Activated naive CD8-positive, alpha-beta T cell treated with anti-CD3 and anti-CD28 coated beads for 36 hours (primary cell): ENCODE results near the gene KEAP1. TPM values are rescaled to one million over a fixed set of nuclear protein-coding genes. Genes with fewer than 3 reads are reported as not detected.
A peak's percentile ranks its signal among the peaks of the same experiment; 100 is the strongest.
"Not testable (repeated sequence)": the region's sequence is repeated elsewhere in the genome, so short reads cannot be mapped to it uniquely, and the experiment has no call there.

Source experiments
- DNase-seq: peaks from one replicate; pipeline ENCODE4 v3.0.0; 2021
- H3K27ac Mint-ChIP-seq: one replicate; pipeline ENCODE4 v1.8.0; 2022; ENCODE audit warnings: mild to moderate bottlenecking, moderate library complexity, mixed read lengths
- H3K27me3 Mint-ChIP-seq: one replicate; pipeline ENCODE4 v1.8.0; 2022; ENCODE audit warnings: mild to moderate bottlenecking, mixed read lengths
- H3K36me3 Mint-ChIP-seq: one replicate; pipeline ENCODE4 v1.8.0; 2021; ENCODE audit warnings: mild to moderate bottlenecking, mixed read lengths
- H3K4me1 Mint-ChIP-seq: one replicate; pipeline ENCODE4 v1.8.0; 2021; ENCODE audit warnings: mixed read lengths
- H3K4me3 Mint-ChIP-seq: one replicate; pipeline ENCODE4 v1.8.0; 2022; ENCODE audit warnings: mild to moderate bottlenecking, moderate library complexity, mixed read lengths
- H3K9me3 Mint-ChIP-seq: one replicate; pipeline ENCODE4 v1.8.0; 2022; ENCODE audit warnings: mixed read lengths
- total RNA-seq, 2 experiments: library from RNA; stranded (reverse); gene quantifications; one replicate each; pipeline ENCODE4 v1.2.3, GENCODE V29; 2021

KEAP1 gene
- total RNA-seq = 10 to 100 TPM; 69.3 to 72.2 TPM

DNA sequence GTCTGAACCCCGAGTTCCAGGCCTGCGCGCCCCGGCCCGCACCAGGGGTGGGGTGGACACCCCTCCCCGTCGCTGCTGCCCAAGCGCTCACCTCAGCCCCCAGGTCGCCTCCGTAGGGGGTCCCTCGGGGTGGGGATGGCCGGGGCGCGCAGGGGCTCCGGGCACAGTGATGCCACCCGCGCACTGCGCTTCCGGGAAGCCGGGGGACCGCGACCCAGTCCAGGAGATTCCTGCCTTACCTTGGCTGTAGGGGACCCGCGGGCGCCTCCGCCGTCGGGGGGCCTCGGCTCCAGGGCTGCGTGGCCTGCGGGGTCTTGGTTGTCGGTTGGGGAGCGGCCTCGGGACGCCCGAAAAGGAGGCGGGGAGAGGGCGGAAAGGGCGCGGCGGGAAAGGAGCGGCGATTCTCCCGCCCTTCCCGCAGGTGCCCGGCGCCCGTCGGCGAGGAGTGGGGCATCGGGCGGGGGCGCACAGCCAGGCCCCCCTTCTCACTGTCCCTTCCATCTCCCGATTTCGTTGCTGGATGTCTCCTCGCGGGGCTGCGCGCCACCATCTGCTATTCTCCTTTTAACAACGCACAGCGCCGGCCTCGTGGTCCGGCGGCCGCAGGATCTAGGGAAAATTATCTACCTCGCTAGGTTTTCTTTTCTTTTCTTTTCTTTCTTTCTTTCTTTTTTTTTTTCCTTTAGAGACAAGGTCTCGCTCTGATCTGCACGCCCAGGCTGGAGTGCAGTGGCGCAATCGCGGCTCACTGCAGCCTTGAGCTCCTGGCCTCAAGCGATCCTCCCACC is at the start of gene KEAP1:
Gene KEAP1 (minus strand): TSS at position 355 of the 788 bp plus-strand sequence. CDS start 3,323 bp downstream, outside the sequence.
- no peaks in the 10 kb centered on the region for H3K27me3 Mint-ChIP-seq
- H3K36me3 Mint-ChIP-seq = peaks cover 18% of the 10 kb centered on the region
- peaks cover 26% of the 10 kb centered on the region for H3K4me1 Mint-ChIP-seq
- H3K9me3 Mint-ChIP-seq = no peaks in the 10 kb centered on the region
- H3K27ac Mint-ChIP-seq = peak within 1 kb of the TSS; percentile 93
- DNase-seq = peak; percentile 59
- peak within 1 kb of the TSS; percentile 88 for H3K4me3 Mint-ChIP-seq

DNA sequence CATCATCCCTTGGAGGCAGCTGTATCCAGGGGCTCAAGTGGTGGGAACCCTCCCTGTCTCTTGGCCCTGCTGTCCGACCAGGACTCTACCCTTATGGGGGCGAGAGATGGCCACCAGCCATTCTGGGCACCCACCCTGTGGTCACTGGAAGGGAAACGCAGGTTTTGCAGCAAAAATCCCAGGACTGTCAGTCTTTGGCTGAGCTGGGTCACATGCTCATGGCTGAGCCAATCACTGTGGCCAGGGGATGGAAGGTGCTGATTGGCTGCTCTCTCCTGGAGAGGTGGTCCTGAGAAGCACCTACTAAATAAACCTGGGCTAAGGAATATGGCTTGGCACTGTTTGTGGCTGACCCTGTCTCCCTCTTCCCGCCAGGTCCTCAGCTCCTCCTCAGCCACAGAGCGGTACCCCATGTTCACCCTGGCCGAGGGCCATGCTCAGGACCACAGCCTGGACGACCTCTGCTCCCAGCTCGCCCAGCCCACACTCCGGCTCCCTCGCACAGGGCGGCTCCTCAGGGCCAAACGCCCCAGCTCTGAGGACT is 49.4 kb upstream of the KEAP1 start:
- H3K27ac Mint-ChIP-seq = peak overlapping the region; percentile 94
- H3K9me3 Mint-ChIP-seq = no peaks in the 10 kb centered on the region
- peaks cover 39% of the 10 kb centered on the region for H3K4me1 Mint-ChIP-seq
- H3K27me3 Mint-ChIP-seq = no peaks in the 10 kb centered on the region
- peak; percentile 40 for DNase-seq
- H3K4me3 Mint-ChIP-seq = no peak overlapping the region
- H3K36me3 Mint-ChIP-seq = peaks cover 40% of the 10 kb centered on the region

DNA sequence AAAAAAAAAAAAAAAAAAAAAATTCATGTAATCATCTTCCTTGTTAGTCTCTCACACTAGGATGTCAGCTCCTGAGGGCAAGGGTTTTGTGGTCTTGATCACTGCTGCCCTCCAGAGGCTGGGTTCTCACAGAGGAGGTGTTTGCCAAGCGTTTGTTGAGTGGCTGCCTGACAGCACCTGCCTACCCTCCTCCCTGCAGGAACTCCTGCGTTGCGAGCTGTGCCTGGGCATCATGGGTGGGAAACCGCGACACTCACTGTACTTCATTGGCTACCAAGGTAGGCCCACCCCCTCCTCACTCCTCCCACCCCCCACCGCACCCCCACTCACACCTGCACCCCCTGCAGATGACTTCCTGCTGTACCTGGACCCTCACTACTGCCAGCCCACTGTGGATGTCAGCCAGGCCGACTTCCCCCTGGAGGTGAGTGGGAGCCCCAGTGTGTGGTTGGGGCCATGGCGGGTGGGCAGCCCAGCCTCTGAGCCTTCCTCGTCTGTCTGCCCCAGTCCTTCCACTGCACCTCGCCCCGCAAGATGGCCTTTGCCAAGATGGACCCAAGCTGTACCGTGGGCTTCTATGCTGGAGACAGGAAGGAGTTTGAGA is 48.6 kb upstream of the KEAP1 start:
- Mint-ChIP-seq H3K27ac (peak overlapping the region; percentile 56), H3K4me3 (no peak overlapping the region), H3K4me1 (peaks cover 39% of the 10 kb centered on the region), H3K9me3 (no peaks in the 10 kb centered on the region), H3K36me3 (peaks cover 40% of the 10 kb centered on the region), H3K27me3 (no peaks in the 10 kb centered on the region)
- DNase-seq = peak; percentile 45

DNA sequence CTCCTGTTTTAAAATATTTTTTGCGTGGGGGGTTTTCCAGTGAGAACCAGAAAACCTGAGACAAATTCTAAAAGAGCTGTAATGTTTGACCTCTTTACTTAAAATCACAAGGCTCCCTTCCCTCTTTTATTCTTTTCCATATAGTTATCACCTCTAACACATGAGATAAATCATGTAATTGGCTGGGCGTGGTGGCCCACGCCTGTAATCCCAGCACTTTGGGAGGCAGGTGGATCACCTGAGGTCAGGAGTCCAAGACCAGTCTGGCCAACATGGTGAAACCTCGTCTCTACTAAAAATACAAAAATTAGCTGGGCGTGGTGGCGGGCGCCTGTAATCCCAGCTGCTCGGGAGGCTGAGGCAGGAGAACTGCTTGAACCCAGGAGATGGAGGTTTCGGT is 47.9 kb upstream of the KEAP1 start:
- DNase-seq, H3K27ac Mint-ChIP-seq, H3K4me3 Mint-ChIP-seq, H3K27me3 Mint-ChIP-seq, H3K9me3 Mint-ChIP-seq: not testable (repeated sequence)
- Mint-ChIP-seq H3K4me1 (peaks cover 38% of the 10 kb centered on the region), H3K36me3 (peaks cover 40% of the 10 kb centered on the region)

DNA sequence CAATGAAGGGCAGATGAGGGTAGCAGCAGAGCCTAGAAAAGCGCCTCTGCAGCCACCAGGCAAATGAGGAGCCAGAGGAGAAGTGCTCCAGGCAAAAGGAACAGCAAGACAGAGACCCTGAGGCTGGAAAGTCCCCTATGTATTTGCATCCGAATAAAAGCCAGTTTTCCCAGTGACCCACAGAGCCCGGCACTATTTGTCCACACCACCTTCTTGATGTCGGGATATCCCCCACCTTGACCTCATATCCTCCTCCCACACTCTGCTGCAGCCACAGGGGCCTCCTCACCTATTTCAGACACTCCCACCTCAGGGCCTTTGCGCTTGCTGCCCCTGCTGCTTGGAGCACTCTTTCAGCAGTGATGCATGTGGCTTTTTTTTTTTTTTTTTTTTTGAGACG is 47.2 kb upstream of the KEAP1 start:
- H3K27me3 Mint-ChIP-seq = no peaks in the 10 kb centered on the region
- peaks cover 37% of the 10 kb centered on the region for H3K36me3 Mint-ChIP-seq
- H3K27ac Mint-ChIP-seq = no peak overlapping the region
- no peaks in the 10 kb centered on the region for H3K9me3 Mint-ChIP-seq
- H3K4me1 Mint-ChIP-seq = peaks cover 33% of the 10 kb centered on the region
- no peak overlapping the region for H3K4me3 Mint-ChIP-seq
- DNase-seq = no peak

DNA sequence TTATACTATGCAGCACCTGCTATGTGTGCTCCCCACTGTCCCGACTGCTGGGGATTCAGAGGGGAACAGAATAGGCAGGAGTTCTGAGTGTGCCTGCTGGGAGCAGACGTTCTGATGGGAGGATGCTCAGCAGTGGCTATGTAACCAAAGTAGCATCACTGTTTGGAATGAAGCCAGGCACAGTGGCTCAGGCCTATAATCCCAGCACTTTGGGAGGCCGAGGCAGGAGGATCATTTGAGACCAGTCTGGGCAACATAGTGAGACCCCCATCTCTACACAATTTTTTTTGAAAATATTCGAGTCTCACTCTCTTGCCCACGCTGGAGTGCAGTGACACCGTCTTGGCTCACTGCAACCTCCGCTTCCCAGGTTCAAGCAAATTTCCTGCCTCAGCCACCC is 46.6 kb upstream of the KEAP1 start:
- Mint-ChIP-seq H3K27me3 (no peaks in the 10 kb centered on the region), H3K9me3 (no peaks in the 10 kb centered on the region), H3K27ac (no peak overlapping the region), H3K36me3 (peaks cover 37% of the 10 kb centered on the region), H3K4me1 (peaks cover 30% of the 10 kb centered on the region), H3K4me3 (no peak overlapping the region)
- DNase-seq = no peak

DNA sequence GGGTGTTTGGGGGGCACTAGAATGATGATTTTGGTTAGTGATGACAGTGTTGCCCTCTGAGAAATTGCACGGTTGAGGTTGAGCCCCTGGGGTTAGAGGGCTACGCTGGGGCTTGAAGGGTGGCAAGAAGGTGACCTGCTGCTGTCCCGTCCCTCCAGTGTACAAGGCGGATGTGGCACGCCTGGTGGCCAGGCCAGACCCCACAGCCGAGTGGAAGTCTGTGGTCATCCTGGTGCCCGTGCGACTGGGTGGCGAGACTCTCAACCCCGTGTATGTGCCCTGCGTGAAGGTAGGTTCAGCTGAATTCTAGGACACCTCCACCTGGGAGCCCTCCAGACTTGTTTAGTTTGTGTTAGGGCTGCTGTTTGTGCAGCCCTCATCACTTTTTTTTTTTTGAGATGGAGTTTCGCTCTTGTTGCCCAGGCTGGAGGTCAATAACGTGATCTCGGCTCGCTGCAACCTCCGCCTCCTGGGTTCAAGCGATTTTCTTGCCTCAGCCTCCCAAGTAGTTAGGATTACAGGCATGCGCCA is 45.7 kb upstream of the KEAP1 start:
- no peak overlapping the region for H3K27ac Mint-ChIP-seq

DNA sequence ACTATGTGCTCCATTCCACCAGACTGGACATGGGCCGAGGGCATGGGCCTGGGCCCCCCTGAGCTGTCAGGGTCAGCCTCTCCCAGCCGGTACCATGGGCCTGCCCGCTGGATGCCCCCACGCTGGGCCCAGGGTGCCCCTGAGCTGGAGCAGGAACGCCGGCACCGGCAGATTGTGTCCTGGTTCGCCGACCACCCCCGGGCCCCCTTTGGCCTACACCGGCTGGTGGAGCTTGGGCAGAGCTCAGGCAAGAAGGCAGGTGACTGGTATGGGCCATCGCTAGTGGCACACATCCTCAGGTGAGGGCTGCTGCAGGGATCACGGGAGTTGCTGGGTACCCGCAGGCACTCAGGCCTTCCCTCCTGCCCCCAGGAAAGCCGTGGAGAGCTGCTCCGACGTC is 43.7 kb upstream of the KEAP1 start:
- H3K36me3 Mint-ChIP-seq = peaks cover 14% of the 10 kb centered on the region
- no peak overlapping the region for H3K27ac Mint-ChIP-seq
- H3K4me1 Mint-ChIP-seq = peaks cover 15% of the 10 kb centered on the region
- no peak overlapping the region for H3K4me3 Mint-ChIP-seq
- no peaks in the 10 kb centered on the region for H3K27me3 Mint-ChIP-seq
- DNase-seq = no peak
- no peaks in the 10 kb centered on the region for H3K9me3 Mint-ChIP-seq

More for the DNA sequence above, 45.7 kb upstream of the KEAP1 start:
- H3K9me3 Mint-ChIP-seq = no peaks in the 10 kb centered on the region
- H3K4me3 Mint-ChIP-seq = no peak overlapping the region
- peaks cover 25% of the 10 kb centered on the region for H3K4me1 Mint-ChIP-seq
- DNase-seq = no peak
- peaks cover 34% of the 10 kb centered on the region for H3K36me3 Mint-ChIP-seq
- H3K27me3 Mint-ChIP-seq = no peaks in the 10 kb centered on the region

DNA sequence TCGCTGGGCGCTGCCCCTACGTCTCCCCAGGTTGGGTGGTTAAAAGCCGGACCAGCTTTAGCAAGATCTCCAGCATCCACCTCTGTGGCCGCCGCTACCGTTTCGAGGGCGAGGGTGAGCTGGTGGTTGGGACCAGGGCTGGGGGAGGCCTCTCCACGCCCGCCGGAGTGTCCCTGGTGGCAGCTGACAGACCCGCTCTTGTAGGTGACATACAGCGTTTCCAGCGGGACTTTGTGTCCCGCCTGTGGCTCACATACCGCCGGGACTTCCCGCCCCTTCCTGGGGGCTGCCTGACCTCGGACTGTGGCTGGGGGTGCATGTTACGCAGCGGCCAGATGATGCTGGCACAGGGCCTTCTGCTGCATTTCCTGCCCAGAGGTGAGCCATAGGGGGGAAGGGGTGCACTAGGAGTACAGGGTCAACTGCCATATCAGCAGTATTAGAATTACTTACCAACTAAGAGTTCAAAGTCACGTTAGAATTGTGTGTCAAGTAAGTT is 41.6 kb upstream of the KEAP1 start:
- no peaks in the 10 kb centered on the region for H3K9me3 Mint-ChIP-seq

DNA sequence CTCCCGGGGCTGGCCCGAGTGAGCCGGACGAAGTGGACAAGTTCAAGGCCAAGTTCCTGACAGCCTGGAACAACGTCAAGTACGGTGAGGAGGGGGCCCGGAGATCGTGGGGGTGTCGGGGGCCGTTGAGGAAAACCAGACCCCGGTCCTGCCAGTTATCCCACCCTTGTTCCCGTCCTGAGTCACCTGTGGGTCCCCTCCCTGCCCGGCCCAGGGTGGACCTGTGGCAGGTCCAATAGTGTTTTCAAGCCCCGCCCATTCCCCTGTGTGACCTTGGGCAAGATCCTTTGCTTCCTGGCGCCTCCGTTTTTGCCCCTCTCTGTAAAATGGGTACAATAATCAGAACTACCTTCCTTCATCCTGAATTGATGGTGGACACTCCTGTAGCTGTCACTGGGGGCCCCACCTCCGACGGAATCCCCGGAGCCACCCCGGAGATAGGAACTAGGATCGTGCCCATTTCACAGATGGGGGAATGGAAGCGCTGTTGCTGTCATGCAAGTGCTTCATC is 41.1 kb upstream of the KEAP1 start:
- peak; percentile 22 for DNase-seq
- Mint-ChIP-seq H3K4me3 (peak overlapping the region; percentile 86), H3K4me1 (peaks cover 11% of the 10 kb centered on the region)

More for the DNA sequence above, 41.6 kb upstream of the KEAP1 start:
- Mint-ChIP-seq H3K4me1 (peaks cover 11% of the 10 kb centered on the region), H3K36me3 (peaks cover 3% of the 10 kb centered on the region), H3K4me3 (peak overlapping the region; percentile 86), H3K27me3 (peaks cover 3% of the 10 kb centered on the region), H3K27ac (peak overlapping the region; percentile 79)
- peak; percentile 10 for DNase-seq

DNA sequence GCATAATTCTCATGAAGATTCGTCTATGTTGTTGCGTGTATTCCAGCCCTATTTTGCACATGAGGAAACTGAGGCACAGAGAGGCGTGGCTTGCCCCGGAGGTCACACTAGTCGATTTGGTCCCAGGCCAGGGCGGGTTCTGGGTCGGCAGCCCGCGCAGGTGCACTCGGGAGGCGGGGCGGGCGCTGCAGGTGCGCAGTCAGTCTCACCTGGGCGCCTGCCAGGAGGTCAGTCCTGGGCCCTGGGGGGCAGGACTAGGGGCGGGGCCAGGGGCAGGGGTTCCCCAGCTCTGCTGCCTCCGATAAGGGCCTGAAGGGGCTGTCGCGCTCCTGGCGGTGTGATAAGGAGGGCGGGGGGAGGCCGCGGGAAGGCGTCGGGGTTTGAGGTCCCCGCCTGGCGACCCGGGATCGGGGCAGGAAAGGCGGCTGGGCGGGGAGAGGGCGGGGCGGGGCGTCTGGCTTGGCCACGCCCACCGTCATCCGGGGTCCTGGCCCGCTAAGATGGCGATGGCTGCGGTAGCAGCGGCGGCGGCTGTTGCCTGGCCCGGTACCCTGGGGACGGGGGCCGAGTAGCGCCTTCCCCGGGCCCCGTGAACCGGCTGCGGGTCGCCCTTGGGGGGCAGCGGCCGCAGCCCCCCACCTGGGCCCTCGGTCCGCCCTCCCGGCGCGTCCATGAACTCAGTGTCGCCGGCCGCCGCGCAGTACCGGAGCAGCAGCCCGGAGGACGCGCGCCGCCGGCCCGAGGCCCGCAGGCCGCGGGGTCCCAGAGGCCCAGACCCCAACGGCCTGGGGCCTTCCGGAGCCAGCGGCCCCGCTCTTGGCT is 40.5 kb upstream of the KEAP1 start, which contains the start of gene ATG4D:
Gene ATG4D (plus strand): TSS at position 485 of the 822 bp plus-strand sequence. CDS start 187 bp downstream, at position 672.
- peak; percentile 80 for DNase-seq
- Mint-ChIP-seq H3K4me3 (peak within 1 kb of the TSS; percentile 86), H3K4me1 (peaks cover 11% of the 10 kb centered on the region), H3K9me3 (no peaks in the 10 kb centered on the region), H3K36me3 (no peaks in the 10 kb centered on the region), H3K27me3 (peaks cover 12% of the 10 kb centered on the region), H3K27ac (peak within 1 kb of the TSS; percentile 79)

More for the DNA sequence above, 41.1 kb upstream of the KEAP1 start:
- Mint-ChIP-seq H3K36me3 (peaks cover 3% of the 10 kb centered on the region), H3K27me3 (peaks cover 6% of the 10 kb centered on the region), H3K27ac (peak overlapping the region; percentile 79), H3K9me3 (no peaks in the 10 kb centered on the region)

DNA sequence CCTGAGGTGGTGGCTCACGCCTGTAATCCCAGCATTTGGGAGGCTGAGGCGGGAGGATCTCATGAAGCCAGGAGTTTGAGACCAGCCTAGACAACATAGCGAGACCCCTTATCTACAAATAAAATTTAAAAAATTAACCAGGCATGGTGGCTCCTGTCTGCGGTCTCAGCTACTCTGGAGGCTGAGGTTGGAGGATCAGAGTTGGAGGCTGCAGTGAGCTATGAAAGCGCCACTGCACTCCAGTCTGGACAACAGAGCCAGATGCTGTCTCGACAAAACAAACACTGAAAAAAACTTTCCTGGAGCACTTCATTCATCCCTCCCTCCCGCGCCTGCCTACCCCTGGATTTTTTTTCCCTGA is 39.9 kb upstream of the KEAP1 start:
- Mint-ChIP-seq H3K4me3 (peak overlapping the region; percentile 71), H3K9me3 (no peaks in the 10 kb centered on the region), H3K27ac (peak overlapping the region; percentile 58), H3K4me1 (peaks cover 11% of the 10 kb centered on the region), H3K27me3 (peaks cover 18% of the 10 kb centered on the region), H3K36me3 (no peaks in the 10 kb centered on the region)
- DNase-seq = no peak

DNA sequence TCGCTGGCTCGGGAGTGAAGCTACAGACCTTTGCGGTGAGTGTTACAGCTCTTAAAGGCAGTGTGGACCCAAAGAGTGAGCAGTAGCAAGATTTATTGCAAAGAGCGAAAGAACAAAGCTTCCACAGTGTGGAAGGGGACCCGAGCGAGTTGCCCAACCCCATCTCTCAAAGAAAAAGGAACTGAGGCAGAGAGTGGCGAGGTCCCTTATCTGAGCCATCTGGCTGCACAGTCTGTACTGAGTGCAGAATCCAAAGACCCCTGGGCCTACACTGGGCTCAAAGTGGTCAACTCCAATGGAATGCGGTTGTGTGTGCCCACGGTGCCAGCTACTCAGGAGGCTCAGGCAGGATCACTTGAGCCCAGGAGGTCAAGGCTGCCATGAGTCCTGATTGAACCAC is 35.9 kb upstream of the KEAP1 start:
- peaks cover 25% of the 10 kb centered on the region for H3K27me3 Mint-ChIP-seq
- not testable (repeated sequence) for H3K36me3 Mint-ChIP-seq, H3K9me3 Mint-ChIP-seq, H3K4me3 Mint-ChIP-seq, H3K27ac Mint-ChIP-seq, H3K4me1 Mint-ChIP-seq, DNase-seq

DNA sequence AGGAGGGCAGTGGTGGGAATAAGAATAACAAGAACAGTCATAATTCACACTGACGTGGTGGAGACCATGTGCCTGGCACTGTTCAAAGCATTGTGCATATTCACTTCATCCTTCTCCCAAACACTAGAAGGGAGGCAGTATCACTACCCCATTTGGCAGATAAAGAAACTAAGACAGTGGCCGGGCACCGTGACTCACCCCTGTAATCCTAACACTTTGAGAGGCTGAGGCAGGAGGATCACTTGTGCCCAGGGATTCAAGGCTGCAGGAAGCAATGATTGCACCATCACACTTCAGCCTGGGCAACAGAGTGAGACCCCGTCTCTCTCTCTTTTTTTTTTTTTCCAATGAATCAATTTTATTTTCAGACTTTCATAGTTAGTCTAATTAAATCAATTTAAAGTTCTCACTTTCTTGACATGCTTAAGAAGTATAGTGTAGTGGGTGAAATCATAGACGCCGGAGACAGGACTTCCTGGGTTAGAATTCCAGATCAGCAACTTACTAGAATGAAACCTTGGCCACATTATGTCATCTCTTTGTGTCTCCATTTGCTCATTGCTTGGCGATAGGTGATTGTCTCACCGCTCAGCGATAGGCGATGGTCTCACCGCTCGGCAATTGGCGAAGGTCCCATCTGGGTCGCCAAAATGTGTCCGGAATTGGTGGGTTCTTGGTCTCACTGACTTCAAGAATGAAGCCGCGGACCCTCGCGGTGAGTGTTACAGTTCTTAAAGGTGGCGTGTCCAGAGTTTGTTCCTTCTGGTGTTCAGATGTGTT is 35.2 kb upstream of the KEAP1 start:
- no peak for DNase-seq
- Mint-ChIP-seq H3K9me3 (no peaks in the 10 kb centered on the region), H3K27ac (no peak overlapping the region), H3K36me3 (no peaks in the 10 kb centered on the region), H3K4me1 (peaks cover 3% of the 10 kb centered on the region), H3K27me3 (peaks cover 27% of the 10 kb centered on the region), H3K4me3 (no peak overlapping the region)
